Measurements from ENCODE around the gene COL8A2.

Gene COL8A2

GRCh38 chr1:36114371-36114770 lies 10.7 kb downstream of the COL8A2 start:
- DNase-seq (ENCODE audit: low spot score): no peak

GRCh38 chr1:36112823-36113222 lies 12.2 kb downstream of the COL8A2 start:
- DNase-seq (ENCODE audit: low spot score): no peak

GRCh38 chr1:36111151-36111550 lies 13.9 kb downstream of the COL8A2 start:
- DNase-seq (ENCODE audit: low spot score): no peak

- no peak for DNase-seq (ENCODE audit: low spot score)
Observed at GRCh38 chr1:36109041-36109679, 15.9 kb downstream of the COL8A2 start.

- DNase-seq (ENCODE audit: low spot score): no peak
Observed at GRCh38 chr1:36108314-36108713, 16.7 kb downstream of the COL8A2 start.

- DNase-seq (ENCODE audit: low spot score): peak; percentile 29
Observed at GRCh38 chr1:36107394-36107793, 17.6 kb downstream of the COL8A2 start.

- no peak for DNase-seq (ENCODE audit: low spot score)
Observed at GRCh38 chr1:36106269-36106668, 18.8 kb downstream of the COL8A2 start.

GRCh38 chr1:36101546-36101945 lies 23.5 kb downstream of the COL8A2 start:
- no peak for DNase-seq (ENCODE audit: low spot score)

- DNase-seq (ENCODE audit: low spot score): peak; percentile 43
Observed at GRCh38 chr1:36100376-36100775, 24.6 kb downstream of the COL8A2 start.

GRCh38 chr1:36099681-36100341 lies 25.2 kb downstream of the COL8A2 start:
- peak; percentile 87 for DNase-seq (ENCODE audit: low spot score)

- peak; percentile 36 for DNase-seq (ENCODE audit: low spot score)
Observed at GRCh38 chr1:36098650-36099365, 26.2 kb downstream of the COL8A2 start.

GRCh38 chr1:36097693-36098585 lies 27.1 kb downstream of the COL8A2 start:
- peak; percentile 34 for DNase-seq (ENCODE audit: low spot score)

GRCh38 chr1:36096500-36097432 lies 28.3 kb downstream of the COL8A2 start:
- peak; percentile 62 for DNase-seq (ENCODE audit: low spot score)

- DNase-seq (ENCODE audit: low spot score): peak; percentile 34
Observed at GRCh38 chr1:36095760-36096405, 29.1 kb downstream of the COL8A2 start.

GRCh38 chr1:36094621-36095061 lies 30.4 kb downstream of the COL8A2 start:
- peak; percentile 39 for DNase-seq (ENCODE audit: low spot score)

GRCh38 chr1:36093929-36094328 lies 31.1 kb downstream of the COL8A2 start:
- DNase-seq (ENCODE audit: low spot score): no peak

- DNase-seq (ENCODE audit: low spot score): no peak
Observed at GRCh38 chr1:36093226-36093625, 31.8 kb downstream of the COL8A2 start.

GRCh38 chr1:36092798-36093185 lies 32.2 kb downstream of the COL8A2 start:
- DNase-seq (ENCODE audit: low spot score): no peak

- no peak for DNase-seq (ENCODE audit: low spot score)
Observed at GRCh38 chr1:36092166-36092797, 32.7 kb downstream of the COL8A2 start.

GRCh38 chr1:36091698-36092097 lies 33.3 kb downstream of the COL8A2 start:
- no peak for DNase-seq (ENCODE audit: low spot score)

All from ecto neural progenitor cell (in vitro differentiated cells).